ENCODE measurements around the gene SNX22. TPM values are rescaled to one million over a fixed set of nuclear protein-coding genes. Genes with fewer than 3 reads are reported as not detected.

Gene SNX22
- total RNA-seq, 4 donors from 2014 or later: 0.22 to 1.0 (median 0.75) TPM; not detected in 1

DNA sequence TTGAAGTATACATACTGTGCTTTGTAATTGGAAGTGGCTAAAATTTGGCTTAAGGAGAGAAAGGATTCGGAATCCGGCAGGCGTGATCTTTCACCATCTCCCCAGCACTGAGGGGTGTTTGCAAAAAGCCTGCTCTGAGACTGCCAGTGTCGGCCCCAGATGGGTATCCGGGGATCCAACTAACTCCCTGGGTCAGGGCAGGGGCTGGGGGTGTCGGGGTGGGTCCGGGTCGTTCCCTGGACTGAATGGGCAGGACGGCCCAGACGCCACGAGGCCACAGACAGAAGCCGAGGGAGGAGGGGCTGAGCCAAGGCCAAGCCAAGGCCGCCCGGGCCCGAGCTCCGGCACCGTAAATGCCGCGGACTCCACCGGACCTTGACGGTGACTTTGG, 10.9 kb downstream of the SNX22 start:
- TF ChIP-seq, protein P1, sequence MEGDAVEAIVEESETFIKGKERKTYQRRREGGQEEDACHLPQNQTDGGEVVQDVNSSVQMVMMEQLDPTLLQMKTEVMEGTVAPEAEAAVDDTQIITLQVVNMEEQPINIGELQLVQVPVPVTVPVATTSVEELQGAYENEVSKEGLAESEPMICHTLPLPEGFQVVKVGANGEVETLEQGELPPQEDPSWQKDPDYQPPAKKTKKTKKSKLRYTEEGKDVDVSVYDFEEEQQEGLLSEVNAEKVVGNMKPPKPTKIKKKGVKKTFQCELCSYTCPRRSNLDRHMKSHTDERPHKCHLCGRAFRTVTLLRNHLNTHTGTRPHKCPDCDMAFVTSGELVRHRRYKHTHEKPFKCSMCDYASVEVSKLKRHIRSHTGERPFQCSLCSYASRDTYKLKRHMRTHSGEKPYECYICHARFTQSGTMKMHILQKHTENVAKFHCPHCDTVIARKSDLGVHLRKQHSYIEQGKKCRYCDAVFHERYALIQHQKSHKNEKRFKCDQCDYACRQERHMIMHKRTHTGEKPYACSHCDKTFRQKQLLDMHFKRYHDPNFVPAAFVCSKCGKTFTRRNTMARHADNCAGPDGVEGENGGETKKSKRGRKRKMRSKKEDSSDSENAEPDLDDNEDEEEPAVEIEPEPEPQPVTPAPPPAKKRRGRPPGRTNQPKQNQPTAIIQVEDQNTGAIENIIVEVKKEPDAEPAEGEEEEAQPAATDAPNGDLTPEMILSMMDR (IDR thresholded peaks at IDR 0.05; ENCODE audit: low read depth): no peak

DNA sequence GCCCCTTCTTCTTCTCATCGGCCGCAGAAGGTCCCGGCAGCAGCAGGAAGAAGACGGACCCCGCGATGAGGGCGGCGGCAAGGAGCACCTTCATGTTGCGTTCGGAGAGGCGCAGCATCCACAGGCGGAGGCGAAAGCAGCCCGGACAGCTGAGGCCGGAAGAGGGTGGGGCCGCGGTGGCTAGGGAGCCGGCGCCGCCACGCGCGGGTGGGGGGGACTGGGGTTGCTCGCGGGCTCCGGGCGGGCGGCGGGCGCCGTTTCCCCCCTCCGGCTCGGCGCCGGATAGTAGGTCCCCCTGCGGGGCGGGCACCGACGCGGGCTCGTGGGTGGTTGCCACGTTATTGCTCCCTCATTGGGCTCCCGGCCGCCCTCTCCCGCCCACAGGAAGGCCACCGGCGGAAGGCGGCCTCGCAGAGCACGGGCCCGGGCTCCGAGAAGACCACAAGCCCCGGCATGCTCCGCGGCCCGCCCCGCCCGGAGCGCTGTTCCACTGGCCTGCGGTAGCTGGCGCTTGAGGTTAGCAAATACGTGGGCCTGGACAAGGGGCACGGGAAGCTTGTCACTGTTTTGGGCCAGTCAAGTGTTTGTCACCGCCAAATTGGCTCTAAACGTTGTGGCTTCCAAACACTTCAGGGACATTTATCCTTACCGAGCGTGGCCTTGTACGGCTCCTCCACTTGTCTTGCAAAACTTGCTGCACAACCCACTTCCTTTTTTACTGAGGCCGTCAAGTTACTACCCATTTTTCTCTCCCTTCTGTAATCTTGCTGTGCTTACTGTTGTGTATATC, 11.5 kb downstream of the SNX22 start, which contains the start of gene PPIB:
TSS of gene PPIB (minus strand) at position 154 of the 790 bp plus-strand sequence. CDS start at position 118, 36 bp downstream.
- TF ChIP-seq, protein P1 (IDR thresholded peaks at IDR 0.05; ENCODE audit: low read depth): no peak

DNA sequence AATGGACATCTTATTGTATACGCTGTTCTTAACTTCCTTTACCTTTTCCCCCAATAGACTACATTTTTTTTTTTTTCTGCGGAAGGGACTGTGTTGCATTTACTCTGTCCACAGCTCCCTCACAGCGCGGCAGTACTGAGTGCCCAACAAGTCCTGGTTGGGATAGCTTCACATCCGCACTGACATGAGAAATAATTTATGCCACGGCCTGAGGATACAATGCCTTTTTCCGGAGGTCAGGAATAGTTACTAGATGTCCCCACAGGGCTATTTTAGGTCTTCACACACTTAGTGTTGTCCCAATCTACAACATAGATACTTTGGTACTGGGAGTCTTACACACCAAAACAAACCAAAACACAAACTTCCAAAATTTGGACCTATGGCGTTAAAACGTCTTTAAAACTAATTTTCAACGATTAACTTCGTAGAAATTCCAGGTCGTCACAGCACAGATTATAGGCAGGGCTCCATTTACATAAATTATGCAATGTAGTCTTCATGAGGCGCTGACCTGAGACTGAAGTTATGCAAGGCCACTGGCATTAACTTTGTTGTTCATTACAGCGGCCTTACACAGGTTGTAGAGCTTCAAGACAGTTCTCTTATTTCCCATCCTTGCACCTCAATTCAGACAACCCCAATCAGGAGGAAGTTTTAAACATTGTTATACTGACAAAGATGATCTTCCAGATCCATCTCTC, 12.3 kb downstream of the SNX22 start:
- TF ChIP-seq, protein P1 (IDR thresholded peaks at IDR 0.05; ENCODE audit: low read depth): no peak

DNA sequence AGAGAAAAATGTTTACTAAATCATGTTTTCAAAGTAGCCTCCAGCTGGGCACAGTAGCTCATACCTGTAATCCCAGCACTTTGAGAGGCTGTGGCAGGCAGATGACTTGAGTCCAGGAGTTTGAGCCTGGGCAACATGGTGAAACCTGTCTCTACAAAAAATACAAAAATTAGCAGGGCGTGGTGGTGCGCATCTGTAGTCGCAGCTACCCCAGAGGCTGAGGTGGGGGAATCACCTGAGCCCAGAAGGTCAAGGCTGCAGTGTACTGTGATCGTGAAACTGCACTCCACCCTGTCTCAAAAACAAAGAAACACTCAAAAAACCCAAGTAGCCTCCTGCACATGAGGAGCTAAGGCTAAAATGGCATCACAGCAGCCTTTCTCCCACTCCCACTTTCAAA, 12.9 kb downstream of the SNX22 start:
- TF ChIP-seq, protein P1 (IDR thresholded peaks at IDR 0.05; ENCODE audit: low read depth): no peak

DNA sequence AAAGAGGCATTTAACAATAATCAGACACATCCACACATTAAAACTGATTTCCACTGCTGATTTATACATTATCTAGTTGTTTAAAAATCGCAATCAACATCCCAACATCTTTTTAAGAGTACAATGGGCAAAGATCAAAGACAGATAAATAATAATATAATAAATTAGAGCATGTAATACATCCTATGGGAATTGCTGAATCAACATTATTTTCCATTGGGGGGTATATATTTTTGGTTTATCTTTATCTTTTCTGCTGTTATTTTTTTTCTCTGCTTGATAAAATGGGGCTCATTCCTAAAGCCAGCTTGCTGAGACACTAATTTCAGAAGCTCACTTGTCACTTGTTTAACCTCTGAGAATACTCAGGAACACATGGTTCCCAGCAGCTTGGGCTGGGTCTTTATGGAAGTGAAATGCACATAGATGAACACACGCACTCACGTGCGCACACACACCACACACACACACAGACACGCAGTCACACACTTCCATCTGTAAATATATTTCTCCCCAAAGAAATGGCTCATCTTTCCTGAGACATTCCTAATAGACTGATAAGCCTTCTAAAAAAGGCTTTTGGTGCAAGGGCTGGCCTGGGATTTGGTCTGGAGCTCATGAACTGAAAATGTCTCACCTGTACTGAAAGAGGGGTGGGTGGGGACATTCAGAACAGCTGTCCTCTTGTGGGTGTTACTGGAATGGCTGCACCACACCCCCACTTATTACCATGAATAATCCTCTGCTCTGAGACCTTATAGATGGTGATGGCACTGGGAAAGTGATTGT, 14.8 kb downstream of the SNX22 start:
- TF ChIP-seq, protein P1 (IDR thresholded peaks at IDR 0.05; ENCODE audit: low read depth): no peak

DNA sequence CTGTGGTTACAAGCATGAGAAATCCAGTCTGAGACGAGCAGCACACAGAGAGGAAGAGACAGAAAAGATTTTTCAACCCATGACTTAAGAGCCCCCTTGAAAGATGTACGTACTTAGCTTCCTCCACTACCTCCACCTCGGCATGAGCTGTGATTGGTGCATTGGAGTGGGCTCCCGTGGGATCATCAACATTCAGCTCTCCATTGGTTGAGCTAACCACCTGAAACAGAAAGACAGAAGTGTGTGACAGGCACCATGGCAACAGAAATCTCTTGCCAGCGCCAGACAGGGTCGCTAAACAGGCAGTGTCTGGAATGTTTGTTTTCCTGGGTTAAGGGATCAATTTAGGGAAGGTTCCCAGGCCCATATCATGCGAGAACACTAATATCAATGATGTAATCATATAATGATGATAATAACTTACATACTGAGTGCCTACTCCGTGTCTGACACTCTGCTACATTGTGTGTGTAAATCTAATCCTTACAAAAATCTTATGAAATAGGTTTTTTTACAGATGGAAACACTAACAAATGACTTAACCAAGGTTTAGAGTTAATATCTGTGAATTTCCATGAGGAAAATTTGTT, 28.8 kb downstream of the SNX22 start:
- TF ChIP-seq, protein P1 (IDR thresholded peaks at IDR 0.05; ENCODE audit: low read depth): no peak

All from subcutaneous adipose tissue (tissue), 4 donors.